ENCODE results near the gene NDEL1. TPM values are rescaled to one million over a fixed set of nuclear protein-coding genes. Genes with fewer than 3 reads are reported as not detected.

NDEL1 gene
- total RNA-seq, 1 donor from 2014 or later, result 66.5 TPM

GRCh38 chr17:8474826-8475225 is 39.1 kb downstream of the NDEL1 start:
- H3K36me3 ChIP-seq, result peaks cover 0 to 52% of the 10 kb centered on the region in 2 donors
- intact Hi-C loops (cut with DNase I), result no loop called here
- peaks cover 14% of the 10 kb centered on the region for H3K4me1 ChIP-seq
- no peak for TF ChIP-seq CTCF (IDR thresholded peaks at IDR 0.05)
- DNase-seq (ENCODE audit: extremely low spot score in 2 of 2), result no peak
- H3K27ac ChIP-seq, result no peak overlapping the region
- H3K9me3 ChIP-seq, result no peaks in the 10 kb centered on the region
- H3K4me3 ChIP-seq, result no peak overlapping the region
- no peaks in the 10 kb centered on the region for H3K27me3 ChIP-seq

DNA sequence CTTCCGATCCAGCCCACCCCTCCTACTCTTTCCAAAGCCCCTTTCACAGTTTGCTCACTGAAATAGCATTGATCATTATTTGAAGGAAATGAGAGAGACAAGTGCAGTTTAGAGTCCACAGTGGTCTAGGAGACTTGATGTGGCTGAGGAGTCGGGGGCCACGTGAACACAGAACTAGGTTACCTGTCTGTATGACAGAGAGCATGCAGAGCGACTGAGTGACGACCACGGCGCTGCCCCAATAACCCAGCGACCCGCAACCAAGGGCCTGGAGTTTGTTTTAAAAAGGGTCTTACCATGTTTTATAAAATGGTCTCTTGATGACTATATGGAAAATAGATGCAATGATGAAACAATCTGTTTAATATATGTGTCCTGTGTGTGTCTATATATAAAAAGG is 39.5 kb downstream of the NDEL1 start:
- Histone ChIP-seq H3K27ac (no peak overlapping the region), H3K4me1 (peaks cover 10% of the 10 kb centered on the region), H3K36me3 (peaks cover 0 to 52% of the 10 kb centered on the region in 2 donors), H3K27me3 (no peaks in the 10 kb centered on the region), H3K4me3 (no peak overlapping the region), H3K9me3 (no peaks in the 10 kb centered on the region)
- no peak for DNase-seq (ENCODE audit: extremely low spot score in 2 of 2)
- TF ChIP-seq POLR2A (IDR thresholded peaks at IDR 0.05) (no peak), CTCF (IDR thresholded peaks at IDR 0.05) (no peak)
- intact Hi-C loops (cut with DNase I), result no loop called here

DNA sequence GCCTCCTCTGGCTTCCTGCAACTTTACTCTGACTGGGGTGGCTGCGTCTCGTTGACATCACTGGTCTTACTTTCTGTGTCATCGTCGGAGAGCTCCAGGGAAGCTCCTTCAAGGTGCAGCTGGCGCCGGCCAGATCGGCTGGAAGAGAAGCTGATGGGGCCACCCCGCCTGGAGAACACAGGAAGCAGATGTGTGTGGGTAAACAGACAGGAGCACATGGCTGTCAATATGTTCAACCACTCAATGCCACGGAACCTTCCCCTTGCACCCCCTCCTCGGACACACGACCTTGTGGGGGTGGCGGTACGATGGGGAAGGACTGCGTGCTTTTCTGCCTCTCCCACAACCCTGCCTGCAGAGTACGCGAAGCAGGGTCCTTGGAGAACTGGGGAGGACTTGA is 40.1 kb downstream of the NDEL1 start:
- intact Hi-C loops (cut with DNase I), result no loop called here

GRCh38 chr17:8476741-8477140 is 41.1 kb downstream of the NDEL1 start:
- H3K36me3 ChIP-seq, result peaks cover 0 to 46% of the 10 kb centered on the region in 2 donors
- intact Hi-C loops (cut with DNase I), result no loop called here

More for the DNA sequence above, 40.1 kb downstream of the NDEL1 start:
- no peak for TF ChIP-seq CTCF (IDR thresholded peaks at IDR 0.05)
- no peak for TF ChIP-seq POLR2A (IDR thresholded peaks at IDR 0.05)
- TF ChIP-seq POLR2AphosphoS5 (IDR thresholded peaks at IDR 0.05; ENCODE audit: insufficient read depth in 1 of 2, low read depth in 1 of 2), result no peak
- Histone ChIP-seq H3K27me3 (no peaks in the 10 kb centered on the region), H3K27ac (no peak overlapping the region), H3K9me3 (no peaks in the 10 kb centered on the region), H3K4me3 (no peak overlapping the region), H3K4me1 (peaks cover 4% of the 10 kb centered on the region), H3K36me3 (peaks cover 0 to 52% of the 10 kb centered on the region in 2 donors)
- DNase-seq (ENCODE audit: extremely low spot score in 2 of 2), result no peak

GRCh38 chr17:8477171-8477570 is 41.5 kb downstream of the NDEL1 start:
- TF ChIP-seq POLR2A (IDR thresholded peaks at IDR 0.05) (no peak), CTCF (IDR thresholded peaks at IDR 0.05) (no peak), POLR2AphosphoS5 (IDR thresholded peaks at IDR 0.05; ENCODE audit: insufficient read depth in 1 of 2, low read depth in 1 of 2) (no peak)
- intact Hi-C loops (cut with DNase I), result no loop called here
- no peak overlapping the region for H3K27ac ChIP-seq
- peaks cover 0 to 46% of the 10 kb centered on the region in 2 donors for H3K36me3 ChIP-seq
- no peaks in the 10 kb centered on the region for H3K9me3 ChIP-seq
- DNase-seq (ENCODE audit: extremely low spot score in 2 of 2), result no peak
- no peaks in the 10 kb centered on the region for H3K27me3 ChIP-seq
- H3K4me1 ChIP-seq, result no peaks in the 10 kb centered on the region
- H3K4me3 ChIP-seq, result no peak overlapping the region

More at GRCh38 chr17:8476741-8477140, 41.1 kb downstream of the NDEL1 start:
- Histone ChIP-seq H3K4me3 (no peak overlapping the region), H3K27ac (no peak overlapping the region), H3K27me3 (no peaks in the 10 kb centered on the region), H3K4me1 (no peaks in the 10 kb centered on the region), H3K9me3 (no peaks in the 10 kb centered on the region)
- no peak for DNase-seq (ENCODE audit: extremely low spot score in 2 of 2)
- TF ChIP-seq POLR2A (IDR thresholded peaks at IDR 0.05), result no peak
- TF ChIP-seq POLR2AphosphoS5 (IDR thresholded peaks at IDR 0.05; ENCODE audit: insufficient read depth in 1 of 2, low read depth in 1 of 2), result no peak
- TF ChIP-seq CTCF (IDR thresholded peaks at IDR 0.05), result no peak
